GM19351 (cell line): Measurements from ENCODE around the gene EVA1C.
"Not testable (repeated sequence)": the region's sequence is repeated elsewhere in the genome, so short reads cannot be mapped to it uniquely, and the experiment has no call there.

Source experiments
- ATAC-seq: cut with Tn5 transposase; IDR thresholded peaks from one replicate; pipeline ENCODE4 v1.9.1; 2021; ENCODE audit warnings: mild to moderate bottlenecking, moderate library complexity; ENCODE audit not compliant: unreplicated experiment

The EVA1C gene

GRCh38 chr21:32558106-32558505 is 145.6 kb downstream of the EVA1C start:
- ATAC-seq: no peak

- ATAC-seq: no peak
Measured at GRCh38 chr21:32559006-32559610, 146.6 kb downstream of the EVA1C start.

- no peak for ATAC-seq
Measured at GRCh38 chr21:32560896-32561295, 148.4 kb downstream of the EVA1C start.

- ATAC-seq: not testable (repeated sequence)
Measured at GRCh38 chr21:32561476-32561875, 149.0 kb downstream of the EVA1C start.

- no peak for ATAC-seq
Measured at GRCh38 chr21:32562426-32562825, 149.9 kb downstream of the EVA1C start.

GRCh38 chr21:32562915-32563314 is 150.4 kb downstream of the EVA1C start:
- ATAC-seq: no peak
